GM20000 (cell line): ENCODE results near the gene ITPRID2.

ENCODE experiments used
- DNase-seq: peaks from one replicate; pipeline ENCODE4 v3.0.0; 2012; ENCODE audit warnings: low spot score
- TF ChIP-seq, protein P1 (sequence below): IDR thresholded peaks from 2 replicates; pipeline ENCODE4 v1.5.1; 2012; ENCODE audit warnings: mild to moderate bottlenecking, control low read depth; ENCODE audit errors: extremely low read depth, missing control alignments

Gene ITPRID2

DNA sequence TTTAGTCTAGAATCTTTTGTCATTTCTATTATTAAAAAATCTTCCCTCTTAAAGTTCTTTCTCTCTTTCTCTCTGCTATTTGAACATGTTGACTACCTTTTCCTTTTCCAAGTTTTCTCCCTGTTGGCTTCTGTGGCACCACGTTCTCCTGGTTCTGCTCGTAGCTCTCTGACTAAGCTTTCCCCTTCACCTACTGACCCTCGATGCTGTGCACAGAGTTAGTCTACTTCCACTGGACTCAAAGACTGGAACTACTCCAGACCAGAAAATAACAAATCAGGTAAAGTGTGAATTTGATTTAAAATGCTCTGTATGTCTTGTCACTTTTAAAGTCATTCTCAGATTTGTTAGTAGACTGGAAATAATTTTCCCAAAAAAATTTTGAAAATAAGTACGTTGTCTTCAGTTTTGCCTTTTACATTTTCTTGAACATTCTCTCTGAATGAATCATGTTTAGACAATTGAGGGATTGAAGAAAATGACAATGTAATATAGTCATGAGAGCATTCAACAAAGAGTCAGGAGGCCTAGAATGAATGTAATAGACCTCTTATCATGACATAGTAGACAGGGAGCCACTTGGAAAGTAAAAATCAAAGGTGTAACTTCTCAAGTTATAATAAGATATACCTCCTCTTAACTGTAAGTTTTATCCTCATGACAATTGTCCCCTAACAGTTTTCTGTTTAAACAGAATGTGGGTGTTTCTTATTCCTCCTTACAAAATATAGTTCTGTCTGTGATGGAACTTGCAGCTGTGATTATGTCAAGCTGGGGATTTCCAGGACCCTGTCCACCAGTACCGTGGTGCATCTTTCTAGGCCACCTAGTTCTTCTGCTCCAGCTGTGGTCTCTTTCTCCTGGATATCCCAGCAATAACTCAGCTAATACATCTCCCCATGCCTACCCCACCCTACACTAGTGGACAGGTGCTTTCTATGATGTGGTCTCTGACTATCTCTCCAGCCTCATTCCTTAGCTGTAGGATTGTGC, 25.5 kb downstream of the ITPRID2 start:
- peak; percentile 6 for DNase-seq
- TF ChIP-seq, protein P1, sequence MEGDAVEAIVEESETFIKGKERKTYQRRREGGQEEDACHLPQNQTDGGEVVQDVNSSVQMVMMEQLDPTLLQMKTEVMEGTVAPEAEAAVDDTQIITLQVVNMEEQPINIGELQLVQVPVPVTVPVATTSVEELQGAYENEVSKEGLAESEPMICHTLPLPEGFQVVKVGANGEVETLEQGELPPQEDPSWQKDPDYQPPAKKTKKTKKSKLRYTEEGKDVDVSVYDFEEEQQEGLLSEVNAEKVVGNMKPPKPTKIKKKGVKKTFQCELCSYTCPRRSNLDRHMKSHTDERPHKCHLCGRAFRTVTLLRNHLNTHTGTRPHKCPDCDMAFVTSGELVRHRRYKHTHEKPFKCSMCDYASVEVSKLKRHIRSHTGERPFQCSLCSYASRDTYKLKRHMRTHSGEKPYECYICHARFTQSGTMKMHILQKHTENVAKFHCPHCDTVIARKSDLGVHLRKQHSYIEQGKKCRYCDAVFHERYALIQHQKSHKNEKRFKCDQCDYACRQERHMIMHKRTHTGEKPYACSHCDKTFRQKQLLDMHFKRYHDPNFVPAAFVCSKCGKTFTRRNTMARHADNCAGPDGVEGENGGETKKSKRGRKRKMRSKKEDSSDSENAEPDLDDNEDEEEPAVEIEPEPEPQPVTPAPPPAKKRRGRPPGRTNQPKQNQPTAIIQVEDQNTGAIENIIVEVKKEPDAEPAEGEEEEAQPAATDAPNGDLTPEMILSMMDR, result no peak

DNA sequence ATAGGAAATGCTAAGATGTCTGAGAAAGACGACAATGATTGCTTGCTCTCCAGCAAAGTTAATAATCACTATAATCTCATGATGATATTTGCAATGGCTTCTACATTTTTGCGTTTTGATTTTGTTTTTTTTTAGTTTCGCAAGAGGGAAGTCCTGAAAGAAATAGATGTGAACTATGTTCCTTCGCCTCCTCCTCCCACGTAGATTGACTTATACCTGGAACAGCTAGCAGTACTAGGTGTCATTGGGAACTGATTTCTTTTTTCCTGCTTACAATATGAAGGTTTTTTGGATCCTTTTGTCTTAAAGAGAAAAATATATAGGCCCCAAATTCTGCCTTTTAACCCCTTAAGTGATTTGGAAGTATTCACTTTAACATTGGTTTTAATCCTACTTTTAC, 26.7 kb downstream of the ITPRID2 start:
- TF ChIP-seq, protein P1, result no peak
- no peak for DNase-seq

DNA sequence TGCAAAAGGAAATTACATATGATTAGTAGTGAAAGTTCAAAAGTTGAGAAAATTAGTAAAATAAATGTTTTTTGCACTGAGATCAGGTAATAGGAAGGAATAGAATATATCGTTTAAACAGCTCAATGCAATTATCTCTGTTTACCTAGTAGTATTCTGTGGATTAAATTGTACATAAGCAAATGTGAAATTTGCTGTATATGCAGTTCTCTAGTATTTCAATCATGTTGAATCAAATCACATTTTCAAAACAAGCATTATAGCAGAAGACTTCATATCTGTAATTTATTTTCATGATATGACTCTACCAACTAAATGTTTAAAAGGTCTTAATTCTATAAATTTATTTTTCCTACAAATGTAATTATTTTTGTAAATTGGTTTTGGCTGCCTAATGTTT, 31.6 kb downstream of the ITPRID2 start:
- TF ChIP-seq, protein P1, result no peak
- DNase-seq, result no peak

DNA sequence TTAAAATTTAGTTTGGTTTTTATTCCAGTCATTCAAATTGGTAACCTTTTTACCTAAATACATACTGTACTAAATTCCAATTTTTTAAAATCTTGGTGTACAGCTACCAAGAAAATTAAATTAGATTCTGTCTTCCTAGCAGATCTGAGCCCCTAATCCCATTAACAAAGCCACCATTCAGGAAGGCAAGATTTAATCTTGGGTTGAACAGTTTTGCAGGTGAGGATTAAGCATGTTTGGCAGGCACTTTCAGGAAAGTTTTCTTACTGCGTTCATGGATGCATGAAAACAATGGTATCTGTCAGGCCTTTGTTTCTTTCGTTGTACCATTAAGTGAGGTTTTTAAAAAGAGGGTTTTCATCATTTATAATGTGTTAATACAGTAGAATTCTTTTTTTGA, 32.8 kb downstream of the ITPRID2 start:
- TF ChIP-seq, protein P1, result no peak
- no peak for DNase-seq

DNA sequence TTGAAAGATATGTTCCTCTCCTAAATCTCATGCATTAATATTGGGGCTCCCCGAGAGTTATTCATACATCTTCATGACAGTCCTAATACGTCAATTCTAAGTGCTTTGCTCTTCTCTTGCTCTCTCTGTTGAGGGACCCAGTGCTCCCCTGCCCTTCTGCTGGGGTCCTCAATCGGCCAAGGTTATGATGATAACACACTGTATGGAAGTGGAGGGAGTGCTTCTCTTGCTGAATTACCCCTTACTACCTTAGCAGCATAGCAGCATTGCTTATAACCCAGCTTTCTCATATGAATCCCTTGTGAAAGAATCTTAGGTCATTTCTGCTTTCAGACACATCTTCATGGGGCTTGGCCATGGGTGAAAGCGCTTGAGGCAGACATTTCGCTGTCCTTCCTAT, 43.2 kb downstream of the ITPRID2 start:
- no peak for DNase-seq
- TF ChIP-seq, protein P1, result no peak

DNA sequence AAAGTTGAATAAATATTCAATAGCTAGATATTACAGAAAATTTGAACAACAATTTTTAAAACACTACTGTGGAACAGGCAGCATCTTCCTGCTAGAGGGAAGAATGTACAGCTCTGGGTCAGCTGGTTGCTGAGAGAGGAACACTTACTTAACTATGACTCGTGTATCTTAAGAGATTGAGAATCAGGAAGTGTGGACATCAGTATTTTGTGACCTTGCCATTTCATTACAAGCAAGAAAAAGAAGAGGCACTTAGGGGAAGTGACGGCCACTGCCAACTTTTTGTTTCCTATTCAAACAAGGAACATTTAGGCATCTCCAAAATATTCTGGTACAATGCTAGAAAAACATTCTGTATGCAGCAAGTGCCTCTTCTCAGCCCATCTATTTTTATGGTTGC, 45.9 kb downstream of the ITPRID2 start:
- no peak for DNase-seq
- TF ChIP-seq, protein P1, result no peak

DNA sequence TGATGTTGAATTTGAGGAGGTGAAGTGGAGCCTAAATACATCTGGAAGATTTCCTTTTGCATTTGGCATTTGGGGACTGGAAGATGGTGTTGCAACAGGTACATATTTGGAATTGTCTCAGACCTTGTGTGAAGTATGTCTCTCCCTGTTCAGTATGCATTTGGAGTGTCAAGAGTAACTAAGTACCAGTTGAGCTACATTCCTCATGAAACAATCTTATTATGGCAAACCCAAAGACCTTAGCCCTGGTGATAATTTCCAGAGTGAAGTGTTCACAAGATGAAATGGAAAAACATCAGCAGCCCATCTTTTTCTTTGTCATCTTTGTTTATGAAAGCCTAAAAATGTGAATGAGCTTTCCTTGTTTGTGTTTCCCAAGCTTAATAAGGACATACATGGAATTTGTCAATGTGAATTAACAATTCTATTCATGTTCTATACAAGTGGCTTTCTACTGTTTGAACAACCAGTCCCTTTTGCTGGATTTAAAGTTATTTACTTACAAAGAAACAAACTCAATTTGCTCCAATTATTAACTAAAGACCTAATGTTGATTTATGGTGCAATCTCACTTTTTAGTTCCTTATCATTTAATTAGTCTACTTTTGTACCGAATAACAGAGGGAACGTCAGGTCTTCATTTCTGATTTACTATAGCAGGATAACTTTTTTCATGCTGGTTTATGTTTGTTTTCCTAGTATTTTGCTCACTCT, 52.0 kb downstream of the ITPRID2 start:
- no peak for DNase-seq
- TF ChIP-seq, protein P1, result no peak
